DND-41 (cell line): ENCODE measurements around the gene GRAMD4.

ENCODE experiments used
- EZH2 ChIP-seq: IDR thresholded peaks from 3 replicates; pipeline ENCODE4 v1.6.1; 2012; ENCODE audit warnings: borderline replicate concordance, low read depth, mild to moderate bottlenecking, moderate library complexity, low read length, inconsistent platforms; ENCODE audit not compliant: severe bottlenecking
- TF ChIP-seq, protein P1 (sequence below): IDR thresholded peaks from 2 replicates; pipeline ENCODE4 v1.5.1; 2012; ENCODE audit warnings: borderline replicate concordance, low read length, moderate library complexity, mild to moderate bottlenecking; ENCODE audit not compliant: poor library complexity, severe bottlenecking; ENCODE audit errors: extremely low read depth

DNA sequence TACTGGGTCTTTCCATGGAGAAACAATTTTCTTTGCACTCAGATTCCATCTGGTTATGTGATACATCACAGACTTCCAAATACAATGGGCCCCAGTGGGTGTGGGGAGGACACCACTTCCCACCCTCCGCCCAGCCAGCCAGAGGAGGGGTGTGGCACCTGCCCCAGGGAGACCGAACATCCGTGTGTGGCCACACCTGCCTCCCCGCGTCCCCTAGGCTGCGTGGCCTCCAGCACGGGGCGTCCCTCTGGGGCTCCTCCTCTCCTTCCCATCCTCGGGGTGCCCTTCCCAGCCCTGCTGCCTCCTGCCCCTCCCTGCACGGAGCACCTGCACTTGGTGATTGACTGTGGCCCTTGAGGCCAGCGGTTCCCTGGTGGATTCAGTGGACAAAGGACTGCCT, 68.8 kb downstream of the GRAMD4 start:
- TF ChIP-seq, protein P1, sequence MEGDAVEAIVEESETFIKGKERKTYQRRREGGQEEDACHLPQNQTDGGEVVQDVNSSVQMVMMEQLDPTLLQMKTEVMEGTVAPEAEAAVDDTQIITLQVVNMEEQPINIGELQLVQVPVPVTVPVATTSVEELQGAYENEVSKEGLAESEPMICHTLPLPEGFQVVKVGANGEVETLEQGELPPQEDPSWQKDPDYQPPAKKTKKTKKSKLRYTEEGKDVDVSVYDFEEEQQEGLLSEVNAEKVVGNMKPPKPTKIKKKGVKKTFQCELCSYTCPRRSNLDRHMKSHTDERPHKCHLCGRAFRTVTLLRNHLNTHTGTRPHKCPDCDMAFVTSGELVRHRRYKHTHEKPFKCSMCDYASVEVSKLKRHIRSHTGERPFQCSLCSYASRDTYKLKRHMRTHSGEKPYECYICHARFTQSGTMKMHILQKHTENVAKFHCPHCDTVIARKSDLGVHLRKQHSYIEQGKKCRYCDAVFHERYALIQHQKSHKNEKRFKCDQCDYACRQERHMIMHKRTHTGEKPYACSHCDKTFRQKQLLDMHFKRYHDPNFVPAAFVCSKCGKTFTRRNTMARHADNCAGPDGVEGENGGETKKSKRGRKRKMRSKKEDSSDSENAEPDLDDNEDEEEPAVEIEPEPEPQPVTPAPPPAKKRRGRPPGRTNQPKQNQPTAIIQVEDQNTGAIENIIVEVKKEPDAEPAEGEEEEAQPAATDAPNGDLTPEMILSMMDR: no peak
- TF ChIP-seq EZH2: no peak
